ENCODE measurements around the gene FOXD4L6. TPM values are rescaled to one million over a fixed set of nuclear protein-coding genes. Genes with fewer than 3 reads are reported as not detected.
"Not testable (repeated sequence)": the region's sequence is repeated elsewhere in the genome, so short reads cannot be mapped to it uniquely, and the experiment has no call there.

The FOXD4L6 gene
- polyA plus RNA-seq, 4 donors = 0.08 TPM; not detected in 3

DNA sequence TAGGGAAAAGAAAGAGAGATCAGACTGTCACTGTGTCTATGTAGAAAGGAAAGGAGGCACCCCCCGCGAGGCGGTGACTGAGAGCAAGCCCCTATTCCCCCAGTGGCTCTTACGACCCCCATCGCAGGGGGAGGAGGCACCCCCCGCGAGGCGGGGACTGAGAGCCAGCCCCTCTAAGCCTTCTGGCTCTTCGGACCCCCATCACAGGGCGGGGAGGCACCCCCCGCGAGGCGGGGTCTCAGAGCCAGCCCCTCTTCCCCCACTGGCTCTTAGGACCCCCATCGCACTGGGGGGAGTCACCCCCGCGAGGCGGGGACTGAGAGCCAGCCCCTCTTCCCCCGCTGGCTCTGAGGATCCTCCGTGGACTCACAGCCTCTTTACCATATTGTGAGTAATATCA lies 23.9 kb downstream of the FOXD4L6 start:
- not testable (repeated sequence) for DNase-seq (ENCODE audit: low read depth in 4 of 4, low spot score in 3 of 4)

DNA sequence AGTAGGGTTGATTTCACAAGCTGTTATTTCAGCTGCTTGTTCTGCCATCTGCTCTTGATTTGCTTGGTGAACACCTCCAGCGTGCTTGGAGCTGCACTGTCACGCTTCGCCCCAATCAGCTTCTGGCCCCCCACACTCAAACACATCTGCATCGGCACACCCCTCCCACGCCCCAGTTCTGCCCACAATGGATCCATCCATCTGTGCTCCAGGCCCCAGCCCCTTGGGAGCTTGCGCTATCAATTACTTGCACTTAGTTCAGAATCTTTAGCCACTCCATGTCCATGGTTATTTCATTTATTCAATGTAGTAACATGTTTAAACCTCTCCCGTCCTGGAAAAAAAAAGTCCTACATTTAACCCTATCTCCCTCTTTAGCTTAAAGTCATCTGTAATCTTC lies 28.0 kb downstream of the FOXD4L6 start:
- DNase-seq (ENCODE audit: low read depth in 4 of 4, low spot score in 3 of 4) = not testable (repeated sequence)

DNA sequence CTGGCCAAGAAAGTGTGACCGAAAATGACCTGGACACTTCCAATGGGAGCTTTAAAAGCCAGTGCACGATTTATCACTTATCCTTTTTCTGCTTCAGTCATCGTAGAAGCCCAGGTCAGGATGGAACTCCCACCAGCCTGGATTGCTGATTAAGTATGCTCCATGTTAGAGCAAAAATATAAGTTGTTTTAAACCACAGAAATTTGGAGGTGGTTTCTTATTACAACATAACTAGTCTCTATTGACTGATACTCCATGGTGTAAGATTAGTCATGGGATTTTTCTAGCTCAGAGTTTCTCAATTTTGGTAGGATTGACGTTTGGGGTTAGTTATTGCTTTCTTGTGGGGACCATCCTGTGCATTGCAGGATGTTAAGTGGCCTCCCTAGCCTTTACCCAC lies 29.7 kb downstream of the FOXD4L6 start:
- not testable (repeated sequence) for DNase-seq (ENCODE audit: low read depth in 4 of 4, low spot score in 3 of 4)

GRCh38 chr9:41095060-41095459 lies 33.4 kb downstream of the FOXD4L6 start:
- not testable (repeated sequence) for DNase-seq (ENCODE audit: low read depth in 4 of 4, low spot score in 3 of 4)

- DNase-seq (ENCODE audit: low read depth in 4 of 4, low spot score in 3 of 4) = not testable (repeated sequence)
Observed at GRCh38 chr9:41094010-41094773, 34.3 kb downstream of the FOXD4L6 start.

GRCh38 chr9:41090922-41091321 lies 37.6 kb downstream of the FOXD4L6 start:
- DNase-seq (ENCODE audit: low read depth in 4 of 4, low spot score in 3 of 4) = not testable (repeated sequence)

GRCh38 chr9:41090386-41090785 lies 38.1 kb downstream of the FOXD4L6 start:
- DNase-seq (ENCODE audit: low read depth in 4 of 4, low spot score in 3 of 4) = not testable (repeated sequence)

- DNase-seq (ENCODE audit: low read depth in 4 of 4, low spot score in 3 of 4) = not testable (repeated sequence)
Observed at GRCh38 chr9:41088450-41089059, 39.9 kb downstream of the FOXD4L6 start.

GRCh38 chr9:41087929-41088328 lies 40.6 kb downstream of the FOXD4L6 start:
- DNase-seq (ENCODE audit: low read depth in 4 of 4, low spot score in 3 of 4) = not testable (repeated sequence)

- DNase-seq (ENCODE audit: low read depth in 4 of 4, low spot score in 3 of 4) = not testable (repeated sequence)
Observed at GRCh38 chr9:41087157-41087780, 41.2 kb downstream of the FOXD4L6 start.

DNA sequence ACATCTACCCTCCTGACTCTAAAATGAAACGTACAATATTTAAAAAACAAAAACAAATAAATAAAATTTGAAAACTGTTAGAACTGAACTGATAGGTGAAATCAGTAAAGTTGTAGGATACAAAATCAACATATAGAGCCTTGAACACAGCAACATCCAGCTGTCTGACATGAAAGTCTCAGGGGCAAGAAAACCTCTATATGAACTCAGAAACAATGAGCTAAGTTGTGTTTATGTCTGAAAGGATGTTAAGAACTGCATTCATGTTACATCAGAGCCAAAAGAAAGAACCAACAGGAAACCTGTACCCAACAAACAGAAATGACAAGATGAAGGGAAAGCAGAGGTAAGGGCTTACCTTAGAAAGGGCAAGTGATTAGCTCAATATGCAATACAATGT lies 41.8 kb downstream of the FOXD4L6 start:
- not testable (repeated sequence) for DNase-seq (ENCODE audit: low read depth in 4 of 4, low spot score in 3 of 4)

GRCh38 chr9:41086215-41086614 lies 42.3 kb downstream of the FOXD4L6 start:
- DNase-seq (ENCODE audit: low read depth in 4 of 4, low spot score in 3 of 4) = not testable (repeated sequence)

DNA sequence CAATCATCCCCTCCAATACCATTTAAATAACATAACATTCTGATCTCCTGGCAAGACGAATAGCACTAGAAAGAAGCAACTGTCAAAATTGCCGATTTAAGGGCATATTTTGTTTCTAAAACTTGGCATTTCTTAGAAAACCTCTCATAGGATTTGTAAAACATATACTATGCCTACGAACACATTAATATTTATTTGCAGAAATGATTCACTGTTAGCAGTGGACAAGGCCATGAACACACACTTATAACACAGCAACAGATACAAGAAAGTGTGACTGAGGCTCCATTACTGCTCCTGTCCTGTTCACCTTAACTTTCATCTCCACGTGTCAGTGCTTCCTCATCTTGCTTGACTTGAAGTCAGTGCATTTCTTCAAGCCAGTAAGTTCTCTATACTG lies 46.1 kb downstream of the FOXD4L6 start:
- DNase-seq (ENCODE audit: low read depth in 4 of 4, low spot score in 3 of 4) = not testable (repeated sequence)

GRCh38 chr9:41079464-41079863 lies 49.0 kb downstream of the FOXD4L6 start:
- DNase-seq (ENCODE audit: low read depth in 4 of 4, low spot score in 3 of 4) = not testable (repeated sequence)

DNA sequence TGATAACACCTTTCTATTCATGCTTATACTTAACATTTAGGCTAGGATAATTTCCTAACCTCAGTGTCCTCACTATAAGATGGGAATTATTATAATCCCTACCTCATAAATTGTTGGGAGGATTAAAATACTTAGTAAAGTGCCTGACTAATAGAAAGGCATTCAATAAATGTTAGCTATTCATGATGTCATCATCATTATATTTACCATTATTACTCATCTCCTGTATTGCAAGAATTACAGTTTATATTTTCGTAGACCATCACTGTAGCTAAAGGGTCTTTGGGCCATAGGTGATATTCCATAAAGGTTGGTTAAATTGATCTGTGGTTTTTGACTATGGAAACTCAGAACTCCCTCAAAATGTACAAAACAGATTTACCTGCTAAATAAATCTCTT lies 50.9 kb downstream of the FOXD4L6 start:
- DNase-seq (ENCODE audit: low read depth in 4 of 4, low spot score in 3 of 4) = not testable (repeated sequence)

Other genes with a start within 250 kb of the FOXD4L6 start
- gene ZNG1F, start 60.6 kb upstream of the FOXD4L6 start, polyA plus RNA-seq (ENCODE audit: insufficient read length in 4 of 4) = 10 to 100 TPM in 3 of 4 donors, 1 to 10 TPM in 1; 9.3 to 21.2 (median 18.9) TPM